VCaP (cell line): Measurements from ENCODE around the gene SPCS1.
"Not testable (repeated sequence)": the region's sequence is repeated elsewhere in the genome, so short reads cannot be mapped to it uniquely, and the experiment has no call there.

Experiments used
- H3K27ac ChIP-seq: fragments of 450-650 bp; 2 replicates; pipeline ENCODE4 v1.5.1; 2017
- CTCF ChIP-seq: fragments of 450-650 bp; conservative IDR thresholded peaks from 2 replicates; pipeline ENCODE4 v1.5.1; 2017; ENCODE audit warnings: mild to moderate bottlenecking, moderate library complexity

Gene SPCS1

GRCh38 chr3:52705688-52706686 lies at the start of gene SPCS1, which contains the start of gene GLT8D1:
SPCS1 (plus strand) TSS chr3:52706106; CDS start chr3:52706247, 141 bp downstream.
GLT8D1 (minus strand) TSS chr3:52705791; CDS start chr3:52700460, 5,331 bp downstream.
- TF ChIP-seq CTCF: no peak
- peak within 1 kb of the TSS; percentile 95 for H3K27ac ChIP-seq

GRCh38 chr3:52660046-52660445 lies 45.9 kb upstream of the SPCS1 start:
- TF ChIP-seq CTCF: no peak
- H3K27ac ChIP-seq: no peak overlapping the region

GRCh38 chr3:52663098-52663497 lies 42.8 kb upstream of the SPCS1 start:
- no peak overlapping the region for H3K27ac ChIP-seq
- TF ChIP-seq CTCF: no peak

- H3K27ac ChIP-seq: no peak overlapping the region
- TF ChIP-seq CTCF: no peak
These were observed 35.0 kb upstream of the SPCS1 start for GRCh38 chr3:52670621-52671521.

- no peak for TF ChIP-seq CTCF
- no peak overlapping the region for H3K27ac ChIP-seq
These were observed 34.2 kb upstream of the SPCS1 start for GRCh38 chr3:52671676-52672075.

- not testable (repeated sequence) for H3K27ac ChIP-seq
These were observed 29.7 kb upstream of the SPCS1 start for GRCh38 chr3:52676201-52676600.

GRCh38 chr3:52678265-52679198 lies 27.4 kb upstream of the SPCS1 start:
- no peak for TF ChIP-seq CTCF
- H3K27ac ChIP-seq: no peak overlapping the region
